ENCODE results near the gene PNMT.
A peak's percentile ranks its signal among the peaks of the same experiment; 100 is the strongest.

PNMT gene, protein sequence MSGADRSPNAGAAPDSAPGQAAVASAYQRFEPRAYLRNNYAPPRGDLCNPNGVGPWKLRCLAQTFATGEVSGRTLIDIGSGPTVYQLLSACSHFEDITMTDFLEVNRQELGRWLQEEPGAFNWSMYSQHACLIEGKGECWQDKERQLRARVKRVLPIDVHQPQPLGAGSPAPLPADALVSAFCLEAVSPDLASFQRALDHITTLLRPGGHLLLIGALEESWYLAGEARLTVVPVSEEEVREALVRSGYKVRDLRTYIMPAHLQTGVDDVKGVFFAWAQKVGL

DNA sequence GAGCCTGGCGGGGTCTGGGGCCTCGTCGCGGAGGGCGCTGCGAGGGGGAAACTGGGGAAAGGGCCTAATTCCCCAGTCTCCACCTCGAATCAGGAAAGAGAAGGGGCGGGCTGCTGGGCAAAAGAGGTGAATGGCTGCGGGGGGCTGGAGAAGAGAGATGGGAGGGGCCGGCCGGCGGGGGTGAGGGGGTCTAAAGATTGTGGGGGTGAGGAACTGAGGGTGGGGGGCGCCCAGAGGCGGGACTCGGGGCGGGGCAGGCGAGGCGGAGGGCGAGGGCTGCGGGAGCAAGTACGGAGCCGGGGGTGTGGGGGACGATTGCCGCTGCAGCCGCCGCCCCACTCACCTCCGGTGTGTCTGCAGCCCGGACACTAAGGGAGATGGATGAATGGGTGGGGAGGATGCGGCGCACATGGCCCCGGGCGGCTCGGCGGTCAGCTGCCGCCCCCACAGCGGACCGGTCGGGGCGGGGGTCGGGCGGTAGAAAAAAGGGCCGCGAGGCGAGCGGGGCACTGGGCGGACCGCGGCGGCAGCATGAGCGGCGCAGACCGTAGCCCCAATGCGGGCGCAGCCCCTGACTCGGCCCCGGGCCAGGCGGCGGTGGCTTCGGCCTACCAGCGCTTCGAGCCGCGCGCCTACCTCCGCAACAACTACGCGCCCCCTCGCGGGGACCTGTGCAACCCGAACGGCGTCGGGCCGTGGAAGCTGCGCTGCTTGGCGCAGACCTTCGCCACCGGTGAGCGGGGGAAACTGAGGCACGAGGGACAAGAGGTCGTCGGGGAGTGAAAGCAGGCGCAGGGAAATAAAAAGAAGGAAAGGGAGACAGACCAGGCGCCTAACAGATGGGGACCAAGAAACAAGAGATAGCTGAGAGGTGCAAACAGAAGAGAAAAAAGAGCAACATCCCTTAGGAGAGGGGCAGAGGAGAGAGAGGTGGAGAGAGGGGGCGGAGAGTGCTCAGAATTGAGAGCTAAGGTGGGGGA lies at the start of gene PNMT:
Gene PNMT, plus strand, starts transcription at position 509 of the 980 bp plus-strand sequence. Its CDS starts 23 bp downstream, at position 532.
- H3K27me3 ChIP-seq (ENCODE audit: insufficient read depth, low read length): no peaks in the 10 kb centered on the region

DNA sequence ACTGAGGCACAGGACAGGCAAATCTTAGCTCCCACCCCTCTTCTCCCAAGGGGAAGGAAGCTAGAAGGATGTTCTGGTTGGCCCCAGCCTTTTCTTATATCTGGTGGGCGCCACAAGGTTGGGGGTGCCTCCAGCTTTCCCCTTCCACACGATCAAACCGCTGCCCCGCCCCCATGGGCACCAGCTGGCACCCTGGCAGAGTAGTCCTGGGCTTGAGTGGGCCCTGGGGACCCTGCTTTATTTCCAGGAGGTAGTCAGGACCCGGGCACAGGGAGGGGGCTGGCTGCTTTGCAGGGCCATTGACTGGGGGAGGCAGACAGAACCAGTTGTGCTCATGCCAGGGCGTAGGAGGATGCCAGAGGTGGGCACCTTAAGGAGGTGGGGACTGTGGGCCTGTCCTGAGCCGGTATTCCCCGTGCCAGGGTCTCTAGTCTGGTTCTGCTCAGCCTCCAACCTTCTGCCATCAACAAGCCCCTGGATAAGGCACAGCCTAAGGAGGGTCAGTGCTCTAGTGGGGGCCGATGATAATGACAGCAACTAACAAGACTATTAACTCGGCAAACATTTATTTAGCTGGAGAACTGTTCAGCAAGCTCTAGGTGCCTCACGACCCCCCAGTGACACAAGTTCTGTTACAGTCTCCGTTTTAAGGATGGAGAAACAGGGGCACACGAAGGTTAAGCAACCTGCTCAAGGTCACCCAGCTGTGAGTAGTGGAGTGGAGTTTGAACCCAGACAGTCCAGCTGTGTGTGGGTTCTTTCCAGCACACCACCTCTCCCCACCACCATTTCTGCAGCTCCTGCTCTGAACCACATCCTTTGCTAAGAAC lies 49.1 kb upstream of the PNMT start:
- no peak overlapping the region for H3K4me3 ChIP-seq (ENCODE audit: low read length)
- H3K4me1 ChIP-seq (ENCODE audit: insufficient read depth, low read length): peaks cover 11% of the 10 kb centered on the region
- H3K9me3 ChIP-seq (ENCODE audit: low read length): no peaks in the 10 kb centered on the region
- no peaks in the 10 kb centered on the region for H3K36me3 ChIP-seq (ENCODE audit: insufficient read depth, low read length)
- no peak overlapping the region for H2AFZ ChIP-seq (ENCODE audit: low read depth, low read length)
- peaks cover 60% of the 10 kb centered on the region for H3K27me3 ChIP-seq (ENCODE audit: insufficient read depth, low read length)

More for the DNA sequence above, at the start of gene PNMT:
- Histone ChIP-seq H2AFZ (ENCODE audit: low read depth, low read length) (peak within 1 kb of the TSS; percentile 76), H3K9me3 (ENCODE audit: low read length) (no peaks in the 10 kb centered on the region), H3K36me3 (ENCODE audit: insufficient read depth, low read length) (no peaks in the 10 kb centered on the region), H3K4me3 (ENCODE audit: low read length) (no peak within 1 kb of the TSS), H3K4me1 (ENCODE audit: insufficient read depth, low read length) (peaks cover 8% of the 10 kb centered on the region)

DNA sequence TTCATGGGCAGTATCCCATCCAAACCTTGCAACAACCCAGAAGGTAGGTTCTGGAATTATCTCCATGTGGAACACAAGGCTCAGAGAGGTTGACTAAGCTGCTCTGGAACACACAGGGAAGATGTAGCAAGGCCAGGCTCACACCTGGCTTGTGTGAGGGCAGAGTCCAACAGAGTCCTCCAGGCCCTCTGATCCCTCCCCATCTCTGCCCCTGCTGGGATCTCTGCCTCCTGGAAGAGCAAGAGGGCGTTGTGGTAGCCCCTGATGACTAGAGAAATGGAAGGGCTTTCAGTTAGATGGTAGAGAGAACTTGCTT lies 48.5 kb upstream of the PNMT start:
- no peaks in the 10 kb centered on the region for H3K36me3 ChIP-seq (ENCODE audit: insufficient read depth, low read length)
- no peak overlapping the region for H3K4me3 ChIP-seq (ENCODE audit: low read length)
- H2AFZ ChIP-seq (ENCODE audit: low read depth, low read length): no peak overlapping the region
- H3K9me3 ChIP-seq (ENCODE audit: low read length): no peaks in the 10 kb centered on the region
- H3K27me3 ChIP-seq (ENCODE audit: insufficient read depth, low read length): peaks cover 58% of the 10 kb centered on the region
- H3K4me1 ChIP-seq (ENCODE audit: insufficient read depth, low read length): peaks cover 11% of the 10 kb centered on the region

- H2AFZ ChIP-seq (ENCODE audit: low read depth, low read length): no peak overlapping the region
- H3K4me3 ChIP-seq (ENCODE audit: low read length): no peak overlapping the region
- H3K9me3 ChIP-seq (ENCODE audit: low read length): no peaks in the 10 kb centered on the region
- no peaks in the 10 kb centered on the region for H3K36me3 ChIP-seq (ENCODE audit: insufficient read depth, low read length)
- peaks cover 17% of the 10 kb centered on the region for H3K4me1 ChIP-seq (ENCODE audit: insufficient read depth, low read length)
- peaks cover 65% of the 10 kb centered on the region for H3K27me3 ChIP-seq (ENCODE audit: insufficient read depth, low read length)
Observed at GRCh38 chr17:39621523-39622379, 46.5 kb upstream of the PNMT start.

DNA sequence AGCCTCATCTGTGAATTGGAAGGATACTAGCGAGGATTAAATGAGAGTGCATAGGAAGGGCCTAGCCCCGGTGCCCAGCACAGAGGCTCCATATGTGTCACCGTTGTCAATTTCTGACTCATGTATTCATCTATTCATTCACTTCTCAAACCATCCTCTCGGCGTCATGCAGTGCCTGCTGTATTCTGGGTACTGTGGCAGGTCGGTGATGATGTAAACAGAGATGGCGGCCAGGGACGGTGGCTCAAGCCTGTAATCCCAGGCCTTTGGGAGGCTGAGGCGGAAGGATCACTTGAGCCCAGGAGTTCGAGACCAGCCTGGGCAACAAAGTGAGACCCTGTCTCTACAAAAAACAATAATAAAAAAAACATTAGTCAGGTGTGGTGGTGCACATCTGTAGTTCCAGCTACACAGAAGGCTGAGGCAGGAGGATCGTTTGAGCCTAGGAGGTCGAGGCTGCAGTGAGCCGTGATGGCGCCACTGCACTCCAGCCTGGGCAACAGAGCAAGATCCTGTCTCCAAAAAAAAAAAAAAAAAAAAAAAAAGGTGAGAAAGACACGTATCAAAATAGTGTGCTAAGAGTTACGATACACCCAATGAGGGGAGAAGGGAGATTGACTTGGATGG lies 45.8 kb upstream of the PNMT start:
- H3K9me3 ChIP-seq (ENCODE audit: low read length): no peaks in the 10 kb centered on the region
- peaks cover 62% of the 10 kb centered on the region for H3K27me3 ChIP-seq (ENCODE audit: insufficient read depth, low read length)
- no peaks in the 10 kb centered on the region for H3K36me3 ChIP-seq (ENCODE audit: insufficient read depth, low read length)
- H2AFZ ChIP-seq (ENCODE audit: low read depth, low read length): no peak overlapping the region
- peaks cover 22% of the 10 kb centered on the region for H3K4me1 ChIP-seq (ENCODE audit: insufficient read depth, low read length)
- H3K4me3 ChIP-seq (ENCODE audit: low read length): no peak overlapping the region

GRCh38 chr17:39623356-39623950 lies 44.8 kb upstream of the PNMT start:
- Histone ChIP-seq H3K27me3 (ENCODE audit: insufficient read depth, low read length) (peaks cover 65% of the 10 kb centered on the region), H3K36me3 (ENCODE audit: insufficient read depth, low read length) (no peaks in the 10 kb centered on the region), H3K4me3 (ENCODE audit: low read length) (no peak overlapping the region), H3K4me1 (ENCODE audit: insufficient read depth, low read length) (peaks cover 22% of the 10 kb centered on the region), H2AFZ (ENCODE audit: low read depth, low read length) (no peak overlapping the region), H3K9me3 (ENCODE audit: low read length) (no peaks in the 10 kb centered on the region)

- Histone ChIP-seq H3K4me3 (ENCODE audit: low read length) (no peak overlapping the region), H3K4me1 (ENCODE audit: insufficient read depth, low read length) (peaks cover 18% of the 10 kb centered on the region), H3K27me3 (ENCODE audit: insufficient read depth, low read length) (peaks cover 65% of the 10 kb centered on the region), H2AFZ (ENCODE audit: low read depth, low read length) (no peak overlapping the region), H3K9me3 (ENCODE audit: low read length) (no peaks in the 10 kb centered on the region), H3K36me3 (ENCODE audit: insufficient read depth, low read length) (no peaks in the 10 kb centered on the region)
Observed at GRCh38 chr17:39624313-39624712, 43.9 kb upstream of the PNMT start.

- H3K27me3 ChIP-seq (ENCODE audit: insufficient read depth, low read length): peaks cover 68% of the 10 kb centered on the region
- no peak overlapping the region for H2AFZ ChIP-seq (ENCODE audit: low read depth, low read length)
- H3K4me3 ChIP-seq (ENCODE audit: low read length): no peak overlapping the region
- H3K36me3 ChIP-seq (ENCODE audit: insufficient read depth, low read length): no peaks in the 10 kb centered on the region
- no peaks in the 10 kb centered on the region for H3K9me3 ChIP-seq (ENCODE audit: low read length)
- H3K4me1 ChIP-seq (ENCODE audit: insufficient read depth, low read length): peaks cover 18% of the 10 kb centered on the region
Observed at GRCh38 chr17:39625198-39625785, 43.0 kb upstream of the PNMT start.

DNA sequence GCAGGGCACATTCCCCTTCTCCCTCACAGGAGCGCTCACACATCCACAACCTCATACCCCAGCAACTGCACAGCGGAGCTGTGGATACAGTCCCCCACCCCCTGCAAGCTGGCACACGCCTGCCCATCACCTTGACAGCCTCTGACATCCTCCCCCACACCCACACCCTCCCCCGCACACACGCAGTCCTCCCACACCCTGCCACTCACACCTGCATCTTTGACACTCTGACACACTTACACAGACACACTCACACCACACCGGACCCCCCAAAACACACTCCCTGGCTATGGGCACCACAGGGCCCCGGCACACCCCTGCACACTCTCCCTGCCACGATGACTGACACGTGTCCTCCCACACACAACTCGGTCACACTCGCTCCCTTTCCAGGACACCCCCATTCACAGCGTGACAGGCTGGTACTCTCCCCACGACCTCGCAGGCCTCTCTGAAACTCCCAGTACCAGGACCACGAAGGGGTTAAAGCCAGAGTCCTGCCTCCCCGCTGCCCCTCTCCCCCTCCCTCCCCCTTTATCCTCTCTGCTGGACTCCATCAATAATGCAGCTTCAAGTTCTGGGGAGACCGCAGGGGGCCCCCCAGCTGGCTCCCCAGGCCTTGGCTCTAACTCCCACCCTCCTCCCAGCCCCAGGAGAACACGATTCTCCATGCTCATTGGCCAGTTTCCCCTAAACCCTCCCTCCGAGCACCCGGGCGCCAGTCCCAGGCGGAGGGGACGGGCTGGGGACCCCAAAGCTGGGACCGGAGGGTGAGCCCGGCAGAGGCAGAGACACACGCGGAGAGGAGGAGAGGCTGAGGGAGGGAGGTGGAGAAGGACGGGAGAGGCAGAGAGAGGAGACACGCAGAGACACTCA lies 41.8 kb upstream of the PNMT start, which contains the start of gene PPP1R1B:
Gene PPP1R1B, plus strand, starts transcription at position 782 of the 876 bp plus-strand sequence. CDS start 441 bp downstream, outside the sequence.
- Histone ChIP-seq H3K27me3 (ENCODE audit: insufficient read depth, low read length) (peaks cover 66% of the 10 kb centered on the region), H3K4me3 (ENCODE audit: low read length) (peak within 1 kb of the TSS; percentile 31), H3K36me3 (ENCODE audit: insufficient read depth, low read length) (no peaks in the 10 kb centered on the region), H2AFZ (ENCODE audit: low read depth, low read length) (peak within 1 kb of the TSS; percentile 35), H3K9me3 (ENCODE audit: low read length) (no peaks in the 10 kb centered on the region), H3K4me1 (ENCODE audit: insufficient read depth, low read length) (peaks cover 18% of the 10 kb centered on the region)

DNA sequence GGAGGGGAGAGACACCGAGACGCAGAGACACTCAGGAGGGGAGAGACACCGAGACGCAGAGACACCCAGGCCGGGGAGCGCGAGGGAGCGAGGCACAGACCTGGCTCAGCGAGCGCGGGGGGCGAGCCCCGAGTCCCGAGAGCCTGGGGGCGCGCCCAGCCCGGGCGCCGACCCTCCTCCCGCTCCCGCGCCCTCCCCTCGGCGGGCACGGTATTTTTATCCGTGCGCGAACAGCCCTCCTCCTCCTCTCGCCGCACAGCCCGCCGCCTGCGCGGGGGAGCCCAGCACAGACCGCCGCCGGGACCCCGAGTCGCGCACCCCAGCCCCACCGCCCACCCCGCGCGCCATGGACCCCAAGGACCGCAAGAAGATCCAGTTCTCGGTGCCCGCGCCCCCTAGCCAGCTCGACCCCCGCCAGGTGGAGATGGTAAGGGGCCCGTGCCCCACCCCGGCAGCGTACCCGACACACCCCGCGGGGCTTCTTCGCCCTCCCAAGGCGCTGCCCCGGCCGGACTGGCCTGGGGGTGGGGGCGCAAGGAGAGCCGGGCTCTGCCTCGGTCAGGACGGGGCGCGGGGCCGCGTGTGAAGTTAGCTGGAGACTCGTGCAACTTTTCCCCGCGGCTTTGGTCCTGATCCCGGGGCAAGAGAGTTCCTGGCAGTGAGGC lies 41.1 kb upstream of the PNMT start:
- no peaks in the 10 kb centered on the region for H3K36me3 ChIP-seq (ENCODE audit: insufficient read depth, low read length)
- H3K4me3 ChIP-seq (ENCODE audit: low read length): peak overlapping the region; percentile 31
- peaks cover 72% of the 10 kb centered on the region for H3K27me3 ChIP-seq (ENCODE audit: insufficient read depth, low read length)
- peak overlapping the region; percentile 35 for H2AFZ ChIP-seq (ENCODE audit: low read depth, low read length)
- peaks cover 16% of the 10 kb centered on the region for H3K4me1 ChIP-seq (ENCODE audit: insufficient read depth, low read length)
- H3K9me3 ChIP-seq (ENCODE audit: low read length): no peaks in the 10 kb centered on the region

Measured in neuron (in vitro differentiated cells).